Loucy (cell line): Measurements from ENCODE around the gene RABAC1.

ENCODE experiments used
- CTCF ChIP-seq: fragments of 200-600 bp; sonication (generic); conservative IDR thresholded peaks from 2 replicates; pipeline ENCODE4 v1.5.1; 2014; ENCODE audit warnings: mild to moderate bottlenecking, antibody characterized with exemption, low read length
- EZH2phosphoT487 ChIP-seq: fragments of 200-600 bp; IDR thresholded peaks from 2 replicates; pipeline ENCODE4 v1.6.1; 2018; ENCODE audit warnings: antibody characterized with exemption, mild to moderate bottlenecking, moderate library complexity, borderline replicate concordance

GRCh38 chr19:41922585-41922984 is 36.5 kb downstream of the RABAC1 start:
- TF ChIP-seq CTCF (no peak), EZH2phosphoT487 (no peak)
